Measurements from ENCODE around the gene MRPS12.

DNA sequence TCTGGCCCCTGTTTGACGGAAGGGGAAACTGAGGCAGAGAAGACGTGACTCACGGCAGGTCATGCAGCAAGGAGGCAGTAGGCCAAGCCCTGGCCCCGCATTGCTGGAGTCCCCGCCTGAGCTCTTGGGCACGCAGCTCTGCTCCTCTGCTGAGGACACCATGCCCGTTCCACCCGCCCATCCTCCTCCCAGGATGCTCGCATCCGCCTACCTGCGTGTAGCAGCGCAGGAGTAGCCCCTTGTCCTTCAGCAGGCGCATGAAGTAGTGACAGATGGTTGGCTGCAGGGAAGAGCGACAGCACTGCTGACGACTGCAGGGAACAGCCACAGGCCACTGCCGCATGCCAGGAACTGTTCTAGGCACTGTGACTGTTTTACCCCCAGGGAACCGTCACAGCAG, 41.9 kb upstream of the MRPS12 start:
- TF ChIP-seq ZNF70 (CRISPR knock-in tag; IDR thresholded peaks at IDR 0.05) (no peak), ZFP30 (CRISPR knock-in tag; IDR thresholded peaks at IDR 0.05) (no peak), ZC3H10 (CRISPR knock-in tag; IDR thresholded peaks at IDR 0.05) (no peak), TCF4 (CRISPR knock-in tag; IDR thresholded peaks at IDR 0.05; ENCODE audit: borderline replicate concordance) (no peak), RARB (CRISPR knock-in tag; IDR thresholded peaks at IDR 0.05) (no peak), GLIS3 (CRISPR knock-in tag; IDR thresholded peaks at IDR 0.05) (no peak), ZNF565 (CRISPR knock-in tag; conservative IDR thresholded peaks at IDR 0.05; ENCODE audit: low read depth) (no peak), ISL1 (CRISPR knock-in tag; IDR thresholded peaks at IDR 0.05) (no peak)
- TF ChIP-seq, protein P1, sequence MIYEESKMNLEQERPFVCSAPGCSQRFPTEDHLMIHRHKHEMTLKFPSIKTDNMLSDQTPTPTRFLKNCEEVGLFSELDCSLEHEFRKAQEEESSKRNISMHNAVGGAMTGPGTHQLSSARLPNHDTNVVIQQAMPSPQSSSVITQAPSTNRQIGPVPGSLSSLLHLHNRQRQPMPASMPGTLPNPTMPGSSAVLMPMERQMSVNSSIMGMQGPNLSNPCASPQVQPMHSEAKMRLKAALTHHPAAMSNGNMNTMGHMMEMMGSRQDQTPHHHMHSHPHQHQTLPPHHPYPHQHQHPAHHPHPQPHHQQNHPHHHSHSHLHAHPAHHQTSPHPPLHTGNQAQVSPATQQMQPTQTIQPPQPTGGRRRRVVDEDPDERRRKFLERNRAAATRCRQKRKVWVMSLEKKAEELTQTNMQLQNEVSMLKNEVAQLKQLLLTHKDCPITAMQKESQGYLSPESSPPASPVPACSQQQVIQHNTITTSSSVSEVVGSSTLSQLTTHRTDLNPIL (CRISPR knock-in tag; IDR thresholded peaks at IDR 0.05; ENCODE audit: low read depth): no peak

Measured in SK-N-SH treated with all-trans-retinoic acid at 6 μM for 48 hours (cell line).